Stimulated activated naive CD4-positive, alpha-beta T cell treated with Interleukin-2 at 50 U/mL for 16 hours (primary cell): ENCODE data around the gene FCER1G.
"Not testable (repeated sequence)": the region's sequence is repeated elsewhere in the genome, so short reads cannot be mapped to it uniquely, and the experiment has no call there.

ENCODE experiments used
- DNase-seq: peaks from one replicate; lab custom pipeline; 2025; lab: John Stamatoyannopoulos, UW

FCER1G gene

GRCh38 chr1:161207173-161207572 lies 7.9 kb upstream of the FCER1G start:
- no peak for DNase-seq

DNA sequence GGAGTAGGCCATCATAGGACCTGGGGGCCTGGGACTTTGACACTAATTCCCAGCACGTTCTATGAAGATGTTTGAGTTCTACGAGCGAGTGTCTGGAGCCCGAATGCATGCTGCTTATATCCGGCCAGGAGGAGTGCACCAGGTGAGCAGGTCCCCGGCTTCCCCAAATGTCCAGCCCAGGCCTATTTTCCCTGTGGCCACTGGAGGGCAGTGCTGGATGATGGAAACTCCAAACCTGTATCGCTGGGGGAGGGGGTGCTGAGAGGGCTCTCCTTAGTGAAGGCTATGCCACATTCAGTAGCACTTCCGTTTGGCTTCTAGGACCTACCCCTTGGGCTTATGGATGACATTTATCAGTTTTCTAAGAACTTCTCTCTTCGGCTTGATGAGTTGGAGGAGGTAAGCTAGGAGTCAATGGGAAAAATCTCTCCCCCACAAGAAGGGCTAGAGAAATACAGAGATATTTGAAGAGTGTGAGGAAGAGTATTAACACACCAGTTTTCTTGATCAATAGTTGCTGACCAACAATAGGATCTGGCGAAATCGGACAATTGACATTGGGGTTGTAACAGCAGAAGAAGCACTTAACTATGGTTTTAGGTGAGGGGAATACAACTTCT lies 5.2 kb upstream of the FCER1G start:
- peak; percentile 59 for DNase-seq

GRCh38 chr1:161214369-161214768 lies 726 bp upstream of the FCER1G start:
- no peak for DNase-seq

GRCh38 chr1:161216945-161217712 lies 2.0 kb downstream of the FCER1G start:
- DNase-seq: no peak

DNA sequence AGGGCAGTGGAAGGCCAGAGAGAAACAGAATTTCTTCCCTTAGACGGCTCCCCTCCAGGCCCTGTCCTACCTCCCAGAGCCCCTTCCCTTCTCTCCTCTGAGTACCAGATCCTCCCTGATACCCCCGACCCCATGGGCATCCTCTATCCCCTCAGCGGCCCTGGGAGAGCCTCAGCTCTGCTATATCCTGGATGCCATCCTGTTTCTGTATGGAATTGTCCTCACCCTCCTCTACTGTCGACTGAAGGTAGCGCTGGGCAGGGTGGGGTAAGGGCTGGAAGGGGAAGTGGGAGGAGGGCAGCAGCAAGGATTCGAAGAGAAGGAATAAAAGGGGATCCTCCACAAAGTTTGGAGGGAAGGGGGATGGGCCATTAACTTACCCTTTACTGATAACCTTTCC lies 2.7 kb downstream of the FCER1G start:
- no peak for DNase-seq

DNA sequence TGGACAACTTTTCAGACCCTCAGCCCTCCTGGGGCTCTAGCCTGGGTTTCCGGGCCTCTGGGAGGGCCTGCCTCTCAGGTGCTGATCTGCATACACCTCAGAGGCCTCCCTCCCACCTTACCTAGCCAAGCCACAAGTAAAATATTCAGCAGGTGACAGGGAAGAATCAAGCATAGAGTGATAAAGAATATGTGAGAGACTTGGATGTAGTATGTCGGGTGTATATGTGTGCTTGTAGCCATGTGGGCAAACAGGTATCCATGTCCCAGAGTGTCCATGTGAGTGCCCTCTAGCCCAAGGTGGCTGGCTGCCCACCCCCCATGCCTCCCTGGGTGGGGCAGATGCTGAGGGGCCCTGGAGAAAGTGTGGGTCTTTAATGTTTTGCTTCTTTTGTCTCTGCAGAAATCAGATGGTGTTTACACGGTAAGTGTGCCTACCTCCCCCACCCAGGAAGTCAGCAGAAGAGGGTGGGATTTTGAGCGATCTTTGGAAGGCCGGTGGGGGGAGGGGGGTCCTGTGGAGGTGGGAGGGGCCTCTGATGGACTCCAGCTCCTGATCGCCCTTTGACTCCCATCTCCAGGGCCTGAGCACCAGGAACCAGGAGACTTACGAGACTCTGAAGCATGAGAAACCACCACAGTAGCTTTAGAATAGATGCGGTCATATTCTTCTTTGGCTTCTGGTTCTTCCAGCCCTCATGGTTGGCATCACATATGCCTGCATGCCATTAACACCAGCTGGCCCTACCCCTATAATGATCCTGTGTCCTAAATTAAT lies 3.4 kb downstream of the FCER1G start:
- peak; percentile 43 for DNase-seq

DNA sequence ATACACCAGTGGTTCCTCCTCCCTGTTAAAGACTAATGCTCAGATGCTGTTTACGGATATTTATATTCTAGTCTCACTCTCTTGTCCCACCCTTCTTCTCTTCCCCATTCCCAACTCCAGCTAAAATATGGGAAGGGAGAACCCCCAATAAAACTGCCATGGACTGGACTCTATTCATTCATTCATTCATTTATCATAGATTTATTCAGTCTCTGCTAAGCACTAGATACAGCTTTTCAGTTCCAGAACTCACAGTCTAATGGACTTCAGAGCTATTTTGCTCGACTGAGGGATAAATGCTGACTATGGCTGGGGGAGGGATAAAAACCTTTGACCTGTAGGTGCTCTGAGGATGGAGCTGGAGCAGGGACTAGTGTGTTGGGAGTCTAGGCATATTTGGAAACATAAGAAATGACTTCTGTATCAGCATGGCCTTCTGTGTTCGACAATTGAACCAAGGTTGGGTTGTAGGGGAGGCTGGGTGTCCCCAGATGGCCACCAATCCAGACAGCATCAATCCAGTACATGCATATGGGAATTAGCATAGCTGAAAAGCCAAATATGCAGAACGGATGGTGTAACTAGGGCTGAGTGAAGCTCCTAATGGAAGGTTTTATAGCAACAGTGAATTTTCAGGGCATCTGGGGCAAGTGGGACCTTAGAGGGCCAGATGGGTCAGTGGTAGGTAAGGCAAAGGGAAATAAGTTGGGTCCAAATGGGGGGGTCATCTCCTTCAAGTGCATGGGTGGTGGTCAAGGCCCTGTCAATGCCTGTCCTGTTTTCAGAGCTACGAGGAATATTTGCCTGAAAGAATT lies 4.2 kb downstream of the FCER1G start:
- no peak for DNase-seq

GRCh38 chr1:161220002-161220401 lies 4.9 kb downstream of the FCER1G start:
- no peak for DNase-seq

GRCh38 chr1:161222175-161223019 lies 7.3 kb downstream of the FCER1G start:
- no peak for DNase-seq

GRCh38 chr1:161223805-161224694 lies 9.0 kb downstream of the FCER1G start:
- DNase-seq: no peak

- DNase-seq: not testable (repeated sequence)
Observed at GRCh38 chr1:161224695-161225087, 9.6 kb downstream of the FCER1G start.

- DNase-seq: no peak
Observed at GRCh38 chr1:161225178-161225533, 10.1 kb downstream of the FCER1G start.

- DNase-seq: peak; percentile 90
Observed at GRCh38 chr1:161225534-161226319, 10.6 kb downstream of the FCER1G start, which contains the start of gene TOMM40L. TSS of gene TOMM40L (plus strand) at chr1:161226060. CDS start at chr1:161226490, 430 bp downstream.

GRCh38 chr1:161226320-161226711 lies 11.2 kb downstream of the FCER1G start:
- DNase-seq: no peak

GRCh38 chr1:161226759-161227158 lies 11.7 kb downstream of the FCER1G start:
- no peak for DNase-seq

GRCh38 chr1:161227196-161227871 lies 12.2 kb downstream of the FCER1G start:
- peak; percentile 88 for DNase-seq

- DNase-seq: no peak
Observed at GRCh38 chr1:161228032-161228431, 12.9 kb downstream of the FCER1G start.

GRCh38 chr1:161229896-161230295 lies 14.8 kb downstream of the FCER1G start:
- DNase-seq: no peak

- DNase-seq: no peak
Observed at GRCh38 chr1:161230762-161231161, 15.7 kb downstream of the FCER1G start.
